ENCODE measurements around the gene RDX.

RDX gene

DNA sequence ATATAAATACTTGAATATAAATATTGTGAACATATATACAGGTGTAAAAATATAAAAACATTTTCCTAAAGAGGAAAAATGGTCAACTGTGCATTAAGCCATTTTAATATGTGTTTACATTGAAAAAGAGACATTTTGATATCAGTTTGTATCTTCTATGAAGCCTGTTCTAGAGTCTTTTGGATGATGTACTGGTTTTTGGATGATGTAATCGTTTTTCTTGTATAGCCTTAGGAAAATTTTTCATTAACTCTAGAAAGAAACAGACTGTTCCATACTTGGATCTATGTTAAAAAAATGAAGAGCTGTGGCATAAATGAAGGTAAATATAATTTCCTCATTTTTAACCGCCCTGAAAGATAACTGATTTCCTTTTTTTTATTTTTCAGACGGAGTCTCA, 39.6 kb upstream of the RDX start:
- no peak overlapping the region for H3K27ac ChIP-seq
- TF ChIP-seq, protein P1, sequence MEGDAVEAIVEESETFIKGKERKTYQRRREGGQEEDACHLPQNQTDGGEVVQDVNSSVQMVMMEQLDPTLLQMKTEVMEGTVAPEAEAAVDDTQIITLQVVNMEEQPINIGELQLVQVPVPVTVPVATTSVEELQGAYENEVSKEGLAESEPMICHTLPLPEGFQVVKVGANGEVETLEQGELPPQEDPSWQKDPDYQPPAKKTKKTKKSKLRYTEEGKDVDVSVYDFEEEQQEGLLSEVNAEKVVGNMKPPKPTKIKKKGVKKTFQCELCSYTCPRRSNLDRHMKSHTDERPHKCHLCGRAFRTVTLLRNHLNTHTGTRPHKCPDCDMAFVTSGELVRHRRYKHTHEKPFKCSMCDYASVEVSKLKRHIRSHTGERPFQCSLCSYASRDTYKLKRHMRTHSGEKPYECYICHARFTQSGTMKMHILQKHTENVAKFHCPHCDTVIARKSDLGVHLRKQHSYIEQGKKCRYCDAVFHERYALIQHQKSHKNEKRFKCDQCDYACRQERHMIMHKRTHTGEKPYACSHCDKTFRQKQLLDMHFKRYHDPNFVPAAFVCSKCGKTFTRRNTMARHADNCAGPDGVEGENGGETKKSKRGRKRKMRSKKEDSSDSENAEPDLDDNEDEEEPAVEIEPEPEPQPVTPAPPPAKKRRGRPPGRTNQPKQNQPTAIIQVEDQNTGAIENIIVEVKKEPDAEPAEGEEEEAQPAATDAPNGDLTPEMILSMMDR (conservative IDR thresholded peaks at IDR 0.05; ENCODE audit: low read depth): no peak
- ChIA-PET CTCF (no interaction called here), POLR2A (ENCODE audit: low non-redundant PET) (no interaction called here)
- no peak for DNase-seq (ENCODE audit: low spot score)

DNA sequence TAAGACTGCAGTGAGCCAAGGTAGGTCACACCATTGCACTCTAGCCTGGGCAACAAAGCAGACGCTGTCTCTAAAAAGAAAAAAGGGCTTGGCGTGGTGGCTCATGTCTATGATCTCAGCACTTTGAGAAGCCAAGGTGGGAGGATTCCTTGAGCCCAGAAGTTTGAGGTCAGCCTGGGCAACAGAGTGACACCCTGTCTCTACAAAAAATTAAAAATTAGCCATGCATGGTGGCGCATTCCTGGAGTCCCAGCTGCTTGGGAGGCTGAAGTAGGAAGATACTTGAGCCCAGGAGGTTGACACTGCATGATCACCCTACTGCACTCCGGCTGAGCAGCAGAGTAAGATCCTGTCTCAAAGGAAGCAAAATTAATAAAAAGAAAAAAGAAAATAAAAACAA, 38.9 kb upstream of the RDX start:
- no peak overlapping the region for H3K27ac ChIP-seq
- DNase-seq (ENCODE audit: low spot score): no peak
- ChIA-PET CTCF (interaction anchor here (0.6 kb wide), 1 partner anchor 15 kb away, joined by 3 read pairs; no protein-coding TSS in a partner anchor), POLR2A (ENCODE audit: low non-redundant PET) (no interaction called here)
- TF ChIP-seq, protein P1 (conservative IDR thresholded peaks at IDR 0.05; ENCODE audit: low read depth): no peak

DNA sequence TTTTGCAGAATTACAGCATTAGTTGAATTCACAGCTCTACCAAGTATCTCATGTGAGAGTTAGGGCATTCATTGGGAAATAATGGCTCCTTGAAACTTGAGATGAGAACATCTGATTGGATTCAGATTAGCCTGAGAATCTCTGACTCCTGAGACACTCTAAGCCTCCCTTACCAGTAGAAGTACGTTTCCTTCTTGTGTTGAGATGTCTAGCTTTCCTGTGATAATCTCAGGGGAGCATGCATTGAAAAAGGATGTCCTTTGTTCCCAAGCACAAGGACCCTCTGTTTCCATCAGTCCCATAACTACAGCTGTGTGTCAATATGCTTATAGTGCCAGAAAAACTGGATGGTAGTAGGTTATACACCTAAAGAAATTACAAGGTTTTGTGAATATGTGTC, 35.2 kb upstream of the RDX start:
- ChIA-PET POLR2A (ENCODE audit: low non-redundant PET) (no interaction called here), CTCF (interaction anchor here (1.1 kb wide), 1 partner anchor 11 kb away, joined by 3 read pairs; no protein-coding TSS in a partner anchor)
- TF ChIP-seq, protein P1 (conservative IDR thresholded peaks at IDR 0.05; ENCODE audit: low read depth): no peak
- DNase-seq (ENCODE audit: low spot score): no peak
- no peak overlapping the region for H3K27ac ChIP-seq

DNA sequence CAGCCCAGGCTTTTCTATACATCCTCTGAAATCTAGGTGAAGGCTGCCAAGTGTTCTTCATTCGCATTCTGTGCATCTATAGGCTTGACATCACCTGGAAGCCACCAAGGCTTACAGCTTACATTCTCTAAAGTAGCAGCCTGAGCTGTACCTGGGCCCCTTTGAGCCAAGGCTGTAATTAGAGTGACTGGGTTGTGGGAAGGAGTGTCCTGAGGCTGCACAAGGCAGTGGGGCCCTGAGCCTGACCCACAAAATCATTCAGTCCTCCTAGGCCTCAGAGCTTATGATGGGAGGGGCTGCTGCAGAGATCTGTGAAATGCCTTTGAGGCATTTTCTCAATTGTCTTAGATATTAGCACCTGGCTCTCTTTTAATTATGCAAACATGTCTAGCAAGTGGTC, 33.0 kb upstream of the RDX start:
- TF ChIP-seq, protein P1 (conservative IDR thresholded peaks at IDR 0.05; ENCODE audit: low read depth): no peak
- DNase-seq (ENCODE audit: low spot score): no peak
- no peak overlapping the region for H3K27ac ChIP-seq
- CTCF ChIA-PET: no interaction called here
- POLR2A ChIA-PET (ENCODE audit: low non-redundant PET): no interaction called here

DNA sequence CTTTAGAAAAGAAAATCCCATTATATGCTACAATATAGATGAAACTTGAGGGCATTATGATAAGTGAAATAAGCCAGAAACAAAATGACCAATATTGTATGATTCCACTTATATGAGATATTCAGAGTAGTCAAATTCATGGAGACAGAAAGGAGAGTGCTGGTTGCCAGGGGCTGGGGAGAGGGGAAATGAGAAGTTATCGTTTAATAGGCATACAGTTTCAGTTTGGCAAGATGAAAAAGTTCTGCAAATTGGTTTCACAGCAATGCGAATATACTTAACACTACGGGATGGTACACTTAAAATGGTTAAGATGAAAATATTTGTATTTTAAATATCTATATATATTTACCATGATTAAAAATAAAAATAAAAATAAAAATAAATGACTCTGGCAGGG, 31.1 kb upstream of the RDX start:
- TF ChIP-seq, protein P1 (conservative IDR thresholded peaks at IDR 0.05; ENCODE audit: low read depth): no peak
- ChIA-PET CTCF (no interaction called here), POLR2A (ENCODE audit: low non-redundant PET) (no interaction called here)
- DNase-seq (ENCODE audit: low spot score): no peak
- no peak overlapping the region for H3K27ac ChIP-seq

DNA sequence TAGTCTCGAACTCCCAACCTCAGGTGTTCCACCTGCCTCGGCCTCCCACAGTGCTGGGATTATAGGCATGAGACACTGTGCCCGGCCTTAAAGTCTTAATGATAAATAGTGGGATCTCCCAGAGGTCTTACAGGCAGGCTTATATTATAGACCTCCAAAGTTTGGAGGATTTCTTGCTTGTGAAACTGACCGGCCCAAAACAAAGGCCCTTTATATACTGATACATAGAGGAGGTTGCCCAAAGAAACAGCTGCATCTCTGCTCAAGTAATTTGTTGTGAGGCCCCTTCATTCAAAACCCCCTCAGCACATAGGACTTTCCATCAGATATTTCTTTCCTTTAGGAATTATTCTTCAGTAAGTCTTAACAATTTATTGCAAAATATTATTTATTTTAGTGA, 27.4 kb upstream of the RDX start:
- ChIA-PET POLR2A (ENCODE audit: low non-redundant PET) (no interaction called here), CTCF (no interaction called here)
- TF ChIP-seq, protein P1 (conservative IDR thresholded peaks at IDR 0.05; ENCODE audit: low read depth): no peak
- no peak overlapping the region for H3K27ac ChIP-seq
- DNase-seq (ENCODE audit: low spot score): no peak

DNA sequence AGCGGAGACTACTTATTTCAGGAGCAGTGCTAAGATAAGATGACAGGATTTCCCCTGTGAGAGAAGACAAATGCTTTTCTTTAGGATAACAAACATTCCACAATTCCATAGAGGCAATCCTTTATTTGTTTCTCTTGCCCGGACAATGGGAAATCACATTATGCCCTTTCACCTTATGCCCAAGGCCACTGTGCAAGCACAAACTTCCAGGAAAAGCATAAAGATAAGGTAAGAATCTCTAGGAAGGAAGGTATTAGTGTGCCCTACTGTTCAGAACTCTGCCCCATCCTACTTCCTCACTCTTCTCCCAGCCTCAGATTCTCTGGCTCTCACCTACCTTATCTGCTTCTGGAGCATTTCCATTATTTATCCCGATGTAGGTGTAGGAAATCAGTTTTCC, 23.1 kb upstream of the RDX start:
- POLR2A ChIA-PET (ENCODE audit: low non-redundant PET): no interaction called here
- CTCF ChIA-PET: interaction anchor here (0.6 to 0.7 kb wide), 3 partner anchors 10 to 1295 kb away, joined by 3 to 5 read pairs (median 3); no protein-coding TSS in a partner anchor

More for the DNA sequence above, 23.1 kb upstream of the RDX start:
- H3K27ac ChIP-seq: no peak overlapping the region
- TF ChIP-seq, protein P1 (conservative IDR thresholded peaks at IDR 0.05; ENCODE audit: low read depth): no peak
- DNase-seq (ENCODE audit: low spot score): no peak
